ENCODE results near the gene CALU.

Gene CALU

DNA sequence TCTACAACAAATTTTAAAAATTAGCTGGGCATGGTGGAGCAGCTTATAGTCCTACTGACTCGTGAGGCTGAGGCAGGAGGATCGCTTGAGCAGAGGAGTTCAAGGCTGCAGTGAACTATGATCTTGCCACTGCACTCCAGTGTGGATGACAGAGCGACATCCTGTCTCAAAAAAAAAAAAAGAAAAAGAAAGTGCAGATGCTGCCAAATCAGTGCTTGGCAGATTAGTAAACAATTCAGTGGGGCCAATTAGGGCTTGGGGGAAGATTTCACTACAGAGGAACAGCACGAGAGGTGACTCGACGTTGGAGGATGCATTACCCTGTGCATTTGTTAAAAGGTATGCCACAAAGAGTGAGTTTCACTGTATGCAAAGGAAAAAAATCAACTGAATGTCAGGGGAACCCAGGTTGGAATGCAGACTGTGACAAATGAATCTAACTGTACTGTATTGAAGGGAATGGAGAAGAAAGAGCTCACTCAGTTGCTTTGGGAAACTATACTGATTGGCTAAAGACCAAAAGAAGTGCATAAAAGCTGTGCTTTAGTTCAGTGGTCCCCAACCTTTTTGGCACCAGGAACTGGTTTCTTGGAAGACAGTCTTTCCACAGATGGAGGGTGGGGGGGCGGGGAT, 35.4 kb upstream of the CALU start (continued):
- no peak for TF ChIP-seq ZNF776 (tag by site-specific recombination; IDR thresholded peaks at IDR 0.05; ENCODE audit: borderline replicate concordance)
- TF ChIP-seq, protein P1, sequence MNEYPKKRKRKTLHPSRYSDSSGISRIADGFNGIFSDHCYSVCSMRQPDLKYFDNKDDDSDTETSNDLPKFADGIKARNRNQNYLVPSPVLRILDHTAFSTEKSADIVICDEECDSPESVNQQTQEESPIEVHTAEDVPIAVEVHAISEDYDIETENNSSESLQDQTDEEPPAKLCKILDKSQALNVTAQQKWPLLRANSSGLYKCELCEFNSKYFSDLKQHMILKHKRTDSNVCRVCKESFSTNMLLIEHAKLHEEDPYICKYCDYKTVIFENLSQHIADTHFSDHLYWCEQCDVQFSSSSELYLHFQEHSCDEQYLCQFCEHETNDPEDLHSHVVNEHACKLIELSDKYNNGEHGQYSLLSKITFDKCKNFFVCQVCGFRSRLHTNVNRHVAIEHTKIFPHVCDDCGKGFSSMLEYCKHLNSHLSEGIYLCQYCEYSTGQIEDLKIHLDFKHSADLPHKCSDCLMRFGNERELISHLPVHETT (tag by site-specific recombination; IDR thresholded peaks at IDR 0.05): no peak
- peak; percentile 68 for TF ChIP-seq ZBTB17 (tag by site-specific recombination; IDR thresholded peaks at IDR 0.05)
- no peak for TF ChIP-seq MEIS1 (CRISPR knock-in tag; IDR thresholded peaks at IDR 0.05; ENCODE audit: borderline replicate concordance)
- TF ChIP-seq ZNF274 (IDR thresholded peaks at IDR 0.05; ENCODE audit: low read length): no peak
- TF ChIP-seq ZNF274 (tag by site-specific recombination; IDR thresholded peaks at IDR 0.05; ENCODE audit: borderline replicate concordance): no peak

GRCh38 chr7:128705891-128706333, 33.2 kb upstream of the CALU start:
- H3K9me3 ChIP-seq (ENCODE audit: control insufficient read depth, insufficient read depth, low read depth, low read length): no peaks in the 10 kb centered on the region
- no peak overlapping the region for H3K27ac ChIP-seq (ENCODE audit: extremely low read depth, low read depth, low read length)
- H3K36me3 ChIP-seq (ENCODE audit: control insufficient read depth in 2 of 2, insufficient read depth in 1 of 2, low read length in 2 of 2): no peaks in the 10 kb centered on the region
- POLR2A ChIA-PET: no interaction called here
- H3K4me3 ChIP-seq (ENCODE audit: low read depth, low read length): no peak overlapping the region
- CTCF ChIA-PET: no interaction called here
- H3K4me1 ChIP-seq (ENCODE audit: control insufficient read depth, insufficient read depth, low read length): no peaks in the 10 kb centered on the region
- TF ChIP-seq ZNF549 (tag by site-specific recombination; IDR thresholded peaks at IDR 0.05) (no peak), ZNF768 (tag by site-specific recombination; IDR thresholded peaks at IDR 0.05) (no peak), ZNF521 (tag by site-specific recombination; IDR thresholded peaks at IDR 0.05) (no peak), HIC1 (tag by site-specific recombination; IDR thresholded peaks at IDR 0.05) (no peak), BCL11B (tag by site-specific recombination; IDR thresholded peaks at IDR 0.05; ENCODE audit: low read depth) (no peak), ZNF433 (tag by site-specific recombination; IDR thresholded peaks at IDR 0.05; ENCODE audit: low read depth) (no peak), CTCF (tag by site-specific recombination; IDR thresholded peaks at IDR 0.05) (no peak), ZNF146 (tag by site-specific recombination; IDR thresholded peaks at IDR 0.05) (no peak), ZSCAN30 (tag by site-specific recombination; IDR thresholded peaks at IDR 0.05) (no peak), ZNF600 (tag by site-specific recombination; IDR thresholded peaks at IDR 0.05) (no peak), ZNF248 (tag by site-specific recombination; IDR thresholded peaks at IDR 0.05) (no peak), BCL11A (tag by site-specific recombination; IDR thresholded peaks at IDR 0.05; ENCODE audit: low read depth) (no peak), ZBTB10 (tag by site-specific recombination; IDR thresholded peaks at IDR 0.05) (no peak), SP2 (tag by site-specific recombination; IDR thresholded peaks at IDR 0.05) (no peak)
- TF ChIP-seq, protein P2, sequence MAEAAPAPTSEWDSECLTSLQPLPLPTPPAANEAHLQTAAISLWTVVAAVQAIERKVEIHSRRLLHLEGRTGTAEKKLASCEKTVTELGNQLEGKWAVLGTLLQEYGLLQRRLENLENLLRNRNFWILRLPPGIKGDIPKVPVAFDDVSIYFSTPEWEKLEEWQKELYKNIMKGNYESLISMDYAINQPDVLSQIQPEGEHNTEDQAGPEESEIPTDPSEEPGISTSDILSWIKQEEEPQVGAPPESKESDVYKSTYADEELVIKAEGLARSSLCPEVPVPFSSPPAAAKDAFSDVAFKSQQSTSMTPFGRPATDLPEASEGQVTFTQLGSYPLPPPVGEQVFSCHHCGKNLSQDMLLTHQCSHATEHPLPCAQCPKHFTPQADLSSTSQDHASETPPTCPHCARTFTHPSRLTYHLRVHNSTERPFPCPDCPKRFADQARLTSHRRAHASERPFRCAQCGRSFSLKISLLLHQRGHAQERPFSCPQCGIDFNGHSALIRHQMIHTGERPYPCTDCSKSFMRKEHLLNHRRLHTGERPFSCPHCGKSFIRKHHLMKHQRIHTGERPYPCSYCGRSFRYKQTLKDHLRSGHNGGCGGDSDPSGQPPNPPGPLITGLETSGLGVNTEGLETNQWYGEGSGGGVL (tag by site-specific recombination; IDR thresholded peaks at IDR 0.05): 0 out of 2 replicates have a peak, but pooled peaks have one; percentile 31
- TF ChIP-seq, protein P3, sequence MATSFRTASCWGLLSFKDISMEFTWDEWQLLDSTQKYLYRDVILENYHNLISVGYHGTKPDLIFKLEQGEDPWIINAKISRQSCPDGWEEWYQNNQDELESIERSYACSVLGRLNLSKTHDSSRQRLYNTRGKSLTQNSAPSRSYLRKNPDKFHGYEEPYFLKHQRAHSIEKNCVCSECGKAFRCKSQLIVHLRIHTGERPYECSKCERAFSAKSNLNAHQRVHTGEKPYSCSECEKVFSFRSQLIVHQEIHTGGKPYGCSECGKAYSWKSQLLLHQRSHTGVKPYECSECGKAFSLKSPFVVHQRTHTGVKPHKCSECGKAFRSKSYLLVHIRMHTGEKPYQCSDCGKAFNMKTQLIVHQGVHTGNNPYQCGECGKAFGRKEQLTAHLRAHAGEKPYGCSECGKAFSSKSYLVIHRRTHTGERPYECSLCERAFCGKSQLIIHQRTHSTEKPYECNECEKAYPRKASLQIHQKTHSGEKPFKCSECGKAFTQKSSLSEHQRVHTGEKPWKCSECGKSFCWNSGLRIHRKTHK (tag by site-specific recombination; IDR thresholded peaks at IDR 0.05): 0 out of 2 replicates have a peak, but pooled peaks have one; percentile 8
- TF ChIP-seq, protein P4, sequence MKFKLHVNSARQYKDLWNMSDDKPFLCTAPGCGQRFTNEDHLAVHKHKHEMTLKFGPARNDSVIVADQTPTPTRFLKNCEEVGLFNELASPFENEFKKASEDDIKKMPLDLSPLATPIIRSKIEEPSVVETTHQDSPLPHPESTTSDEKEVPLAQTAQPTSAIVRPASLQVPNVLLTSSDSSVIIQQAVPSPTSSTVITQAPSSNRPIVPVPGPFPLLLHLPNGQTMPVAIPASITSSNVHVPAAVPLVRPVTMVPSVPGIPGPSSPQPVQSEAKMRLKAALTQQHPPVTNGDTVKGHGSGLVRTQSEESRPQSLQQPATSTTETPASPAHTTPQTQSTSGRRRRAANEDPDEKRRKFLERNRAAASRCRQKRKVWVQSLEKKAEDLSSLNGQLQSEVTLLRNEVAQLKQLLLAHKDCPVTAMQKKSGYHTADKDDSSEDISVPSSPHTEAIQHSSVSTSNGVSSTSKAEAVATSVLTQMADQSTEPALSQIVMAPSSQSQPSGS (tag by site-specific recombination; IDR thresholded peaks at IDR 0.05; ENCODE audit: low read depth): no peak
